Upper lobe of left lung (tissue), 4 donors: Measurements from ENCODE around the gene SUV39H2.

ENCODE experiments used
- CTCF ChIP-seq, 6 experiments: fragments of 450-650 bp in 4 of 6; fragments of 200-600 bp in 2 of 6; sonication (generic) in 2 of 6; IDR thresholded peaks; one replicate each; pipeline ENCODE4 v1.5.1; 2016 to 2019; ENCODE audit warnings: antibody characterized with exemption in 6 of 6
- POLR2A ChIP-seq, 4 donors: fragments of 450-650 bp; IDR thresholded peaks; one replicate each; pipeline ENCODE4 v1.5.1; 2016 to 2017; ENCODE audit warnings: antibody characterized with exemption in 4 of 4, mild to moderate bottlenecking in 2 of 4
- POLR2AphosphoS5 ChIP-seq, 2 donors: sonication (generic); formaldehyde crosslinking; IDR thresholded peaks; one replicate each; pipeline ENCODE4 v1.5.1; 2017; ENCODE audit warnings: antibody characterized with exemption in 2 of 2

GRCh38 chr10:14839305-14839695, 39.4 kb upstream of the SUV39H2 start:
- no peak for TF ChIP-seq CTCF (IDR thresholded peaks at IDR 0.05)
- no peak for TF ChIP-seq POLR2AphosphoS5 (IDR thresholded peaks at IDR 0.05)
- TF ChIP-seq POLR2A (IDR thresholded peaks at IDR 0.05), result no peak
